GF-D8 (cell line): ENCODE measurements around the gene CAMTA2.

Experiments used
- DNase-seq: peaks from one replicate; lab custom pipeline; 2025; lab: John Stamatoyannopoulos, UW

The CAMTA2 gene

GRCh38 chr17:4946312-4946976 lies 41.0 kb downstream of the CAMTA2 start:
- DNase-seq: no peak

- no peak for DNase-seq
Observed at GRCh38 chr17:4945944-4946280, 41.6 kb downstream of the CAMTA2 start.

- no peak for DNase-seq
Observed at GRCh38 chr17:4945176-4945943, 42.1 kb downstream of the CAMTA2 start.

GRCh38 chr17:4944554-4945175 lies 42.8 kb downstream of the CAMTA2 start:
- DNase-seq: no peak

GRCh38 chr17:4944163-4944553 lies 43.3 kb downstream of the CAMTA2 start:
- DNase-seq: peak; percentile 19

- no peak for DNase-seq
Observed at GRCh38 chr17:4942760-4943508, 44.5 kb downstream of the CAMTA2 start.

- DNase-seq: no peak
Observed at GRCh38 chr17:4941319-4941610, 46.2 kb downstream of the CAMTA2 start.

GRCh38 chr17:4940555-4941318 lies 46.7 kb downstream of the CAMTA2 start:
- DNase-seq: peak; percentile 1

- DNase-seq: peak; percentile 93
Observed at GRCh38 chr17:4939796-4940554, 47.5 kb downstream of the CAMTA2 start, which contains the start of the genes RNF167 and SLC25A11. Gene RNF167 (plus strand): TSS chr17:4940268. CDS start chr17:4940910, 642 bp downstream. Gene SLC25A11 (minus strand): TSS chr17:4940046. CDS start chr17:4939910, 136 bp downstream.

- no peak for DNase-seq
Observed at GRCh38 chr17:4939546-4939795, 48.0 kb downstream of the CAMTA2 start.

GRCh38 chr17:4938688-4939545 lies 48.6 kb downstream of the CAMTA2 start:
- DNase-seq: no peak

- DNase-seq: no peak
Observed at GRCh38 chr17:4938069-4938491, 49.4 kb downstream of the CAMTA2 start.

- no peak for DNase-seq
Observed at GRCh38 chr17:4937553-4937952, 49.9 kb downstream of the CAMTA2 start.

- no peak for DNase-seq
Observed at GRCh38 chr17:4936436-4936835, 51.0 kb downstream of the CAMTA2 start.

- DNase-seq: no peak
Observed at GRCh38 chr17:4935650-4936049, 51.8 kb downstream of the CAMTA2 start.

GRCh38 chr17:4934173-4934979 lies 53.1 kb downstream of the CAMTA2 start:
- DNase-seq: peak; percentile 57

- DNase-seq: no peak
Observed at GRCh38 chr17:4933646-4934045, 53.8 kb downstream of the CAMTA2 start.

- DNase-seq: no peak
Observed at GRCh38 chr17:4932756-4933155, 54.7 kb downstream of the CAMTA2 start.

- no peak for DNase-seq
Observed at GRCh38 chr17:4931963-4932362, 55.5 kb downstream of the CAMTA2 start, which contains the start of gene GP1BA. Gene GP1BA (plus strand): TSS chr17:4932277. CDS start chr17:4932605, 328 bp downstream.
